WERI-Rb-1 (cell line): ENCODE results near the gene GRAMD4.

Experiments used
- DNase-seq: peaks from one replicate; pipeline ENCODE4 v3.0.0-alpha.2; 2020
- H3K27ac ChIP-seq: fragments of 250-450 bp; sonication (Bioruptor Pico); 2 replicates; pipeline ENCODE4 v1.5.1; 2020; ENCODE audit warnings: mild to moderate bottlenecking, moderate library complexity
- H3K27me3 ChIP-seq: fragments of 250-450 bp; sonication (Bioruptor Pico); 2 replicates; pipeline ENCODE4 v1.5.1; 2021; ENCODE audit warnings: mild to moderate bottlenecking, low read depth, moderate library complexity; ENCODE audit not compliant: insufficient read depth, severe bottlenecking
- H3K36me3 ChIP-seq: fragments of 250-450 bp; sonication (Bioruptor Pico); 2 replicates; pipeline ENCODE4 v1.5.1; 2020; ENCODE audit warnings: mild to moderate bottlenecking, moderate library complexity
- H3K4me3 ChIP-seq: 2 replicates; pipeline ENCODE4 v1.5.1; 2011; ENCODE audit warnings: low read depth, mild to moderate bottlenecking, control low read depth, low read length
- H3K9me3 ChIP-seq: fragments of 250-450 bp; sonication (Bioruptor Pico); 2 replicates; pipeline ENCODE4 v1.5.1; 2021; ENCODE audit warnings: mild to moderate bottlenecking, moderate library complexity; ENCODE audit not compliant: severe bottlenecking
- TF ChIP-seq, protein P1 (sequence below): IDR thresholded peaks from 2 replicates; pipeline ENCODE4 v1.5.1; 2011; ENCODE audit warnings: low read depth, mild to moderate bottlenecking, control low read depth, inconsistent platforms, low read length

GRAMD4 gene

DNA sequence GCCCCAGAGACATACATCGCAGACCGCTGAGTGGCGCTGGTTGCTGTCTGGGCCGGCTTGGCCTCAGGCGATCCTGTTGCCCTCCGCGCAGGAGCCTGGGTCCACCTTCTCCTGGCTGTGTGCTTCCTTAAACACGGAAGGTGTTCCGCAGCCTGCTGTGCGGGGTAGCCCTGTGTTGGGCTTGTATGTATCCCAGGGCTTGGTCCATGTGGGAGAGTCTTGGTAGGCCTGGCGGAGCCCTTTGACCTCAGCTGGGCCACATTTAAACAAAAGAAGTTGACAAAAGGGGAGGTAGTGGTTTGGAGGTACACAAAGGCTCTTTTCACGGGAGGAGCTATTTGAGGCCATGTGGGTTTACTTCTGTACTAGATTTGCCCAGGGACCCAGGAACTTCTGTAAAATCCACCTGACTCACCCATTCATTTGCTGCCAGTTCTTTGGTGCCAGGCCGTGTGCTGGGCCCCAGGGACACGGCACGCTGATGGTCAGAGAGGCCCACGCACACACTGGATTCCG is 11.0 kb upstream of the GRAMD4 start:
- no peak for DNase-seq
- no peaks in the 10 kb centered on the region; the same call in 1 of the 2 replicates for H3K36me3 ChIP-seq
- H3K9me3 ChIP-seq, result no peaks in the 10 kb centered on the region
- H3K27ac ChIP-seq, result peak overlapping the region; percentile 12; the same call in 1 of the 2 replicates
- H3K27me3 ChIP-seq, result no peaks in the 10 kb centered on the region
- H3K4me3 ChIP-seq, result no peak overlapping the region
- TF ChIP-seq, protein P1, sequence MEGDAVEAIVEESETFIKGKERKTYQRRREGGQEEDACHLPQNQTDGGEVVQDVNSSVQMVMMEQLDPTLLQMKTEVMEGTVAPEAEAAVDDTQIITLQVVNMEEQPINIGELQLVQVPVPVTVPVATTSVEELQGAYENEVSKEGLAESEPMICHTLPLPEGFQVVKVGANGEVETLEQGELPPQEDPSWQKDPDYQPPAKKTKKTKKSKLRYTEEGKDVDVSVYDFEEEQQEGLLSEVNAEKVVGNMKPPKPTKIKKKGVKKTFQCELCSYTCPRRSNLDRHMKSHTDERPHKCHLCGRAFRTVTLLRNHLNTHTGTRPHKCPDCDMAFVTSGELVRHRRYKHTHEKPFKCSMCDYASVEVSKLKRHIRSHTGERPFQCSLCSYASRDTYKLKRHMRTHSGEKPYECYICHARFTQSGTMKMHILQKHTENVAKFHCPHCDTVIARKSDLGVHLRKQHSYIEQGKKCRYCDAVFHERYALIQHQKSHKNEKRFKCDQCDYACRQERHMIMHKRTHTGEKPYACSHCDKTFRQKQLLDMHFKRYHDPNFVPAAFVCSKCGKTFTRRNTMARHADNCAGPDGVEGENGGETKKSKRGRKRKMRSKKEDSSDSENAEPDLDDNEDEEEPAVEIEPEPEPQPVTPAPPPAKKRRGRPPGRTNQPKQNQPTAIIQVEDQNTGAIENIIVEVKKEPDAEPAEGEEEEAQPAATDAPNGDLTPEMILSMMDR, result no peak

- peaks cover 3% of the 10 kb centered on the region for H3K9me3 ChIP-seq
- H3K27me3 ChIP-seq, result no peaks in the 10 kb centered on the region
- no peak for DNase-seq
- H3K27ac ChIP-seq, result peak overlapping the region; percentile 44; the same call in 1 of the 2 replicates
- H3K4me3 ChIP-seq, result no peak overlapping the region
- no peaks in the 10 kb centered on the region; the same call in 1 of the 2 replicates for H3K36me3 ChIP-seq
- TF ChIP-seq, protein P1, result no peak
Measured at GRCh38 chr22:46609724-46610201, 10.4 kb upstream of the GRAMD4 start.

DNA sequence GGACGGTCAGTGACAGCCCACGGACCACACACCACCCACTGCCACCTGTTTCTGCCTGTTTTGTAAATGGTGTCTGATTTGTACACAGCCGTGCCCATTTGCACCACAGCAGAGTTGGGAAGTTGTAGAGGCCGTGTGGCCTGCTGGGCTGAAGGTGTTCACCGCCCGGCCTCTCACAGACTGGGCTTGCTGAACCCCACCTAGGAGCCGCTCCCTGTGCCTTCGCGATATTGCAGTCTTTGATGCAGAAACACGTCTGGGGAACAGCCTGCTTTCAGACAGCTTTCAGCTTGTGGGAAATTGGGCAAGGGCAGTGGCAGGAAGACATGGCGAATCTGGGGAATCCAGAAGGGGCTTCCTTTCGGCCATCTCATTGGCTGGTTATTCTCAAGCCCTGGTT is 9.8 kb upstream of the GRAMD4 start:
- Histone ChIP-seq H3K27ac (peak overlapping the region; percentile 44; the same call in 1 of the 2 replicates), H3K4me3 (no peak overlapping the region), H3K27me3 (no peaks in the 10 kb centered on the region), H3K9me3 (peaks cover 3% of the 10 kb centered on the region), H3K36me3 (no peaks in the 10 kb centered on the region; the same call in 1 of the 2 replicates)
- TF ChIP-seq, protein P1, result no peak
- DNase-seq, result no peak

DNA sequence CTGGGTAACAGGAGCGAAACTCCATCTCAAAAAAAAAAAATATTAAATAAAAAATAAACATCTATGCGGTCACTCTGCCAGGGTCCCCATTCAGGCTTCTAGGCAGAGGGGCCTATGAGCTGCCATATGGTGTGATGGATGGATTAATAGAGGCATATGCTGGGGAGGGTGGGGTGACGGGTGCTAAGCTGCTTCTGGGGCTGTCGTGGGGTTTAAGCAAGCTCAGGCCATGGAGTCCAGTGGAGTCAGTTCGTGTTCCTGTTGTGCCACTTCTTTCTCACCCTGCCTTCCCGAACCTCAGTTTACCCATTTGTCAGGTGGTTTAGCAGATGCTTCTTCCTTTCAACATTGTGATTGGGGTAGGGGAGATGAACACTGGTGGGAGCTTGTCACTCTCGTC is 9.0 kb upstream of the GRAMD4 start:
- Histone ChIP-seq H3K36me3 (no peaks in the 10 kb centered on the region; the same call in 1 of the 2 replicates), H3K27ac (peak overlapping the region; percentile 44; the same call in 1 of the 2 replicates), H3K27me3 (no peaks in the 10 kb centered on the region), H3K4me3 (no peak overlapping the region), H3K9me3 (peaks cover 3% of the 10 kb centered on the region)
- DNase-seq, result peak; percentile 51
- TF ChIP-seq, protein P1, result no peak

DNA sequence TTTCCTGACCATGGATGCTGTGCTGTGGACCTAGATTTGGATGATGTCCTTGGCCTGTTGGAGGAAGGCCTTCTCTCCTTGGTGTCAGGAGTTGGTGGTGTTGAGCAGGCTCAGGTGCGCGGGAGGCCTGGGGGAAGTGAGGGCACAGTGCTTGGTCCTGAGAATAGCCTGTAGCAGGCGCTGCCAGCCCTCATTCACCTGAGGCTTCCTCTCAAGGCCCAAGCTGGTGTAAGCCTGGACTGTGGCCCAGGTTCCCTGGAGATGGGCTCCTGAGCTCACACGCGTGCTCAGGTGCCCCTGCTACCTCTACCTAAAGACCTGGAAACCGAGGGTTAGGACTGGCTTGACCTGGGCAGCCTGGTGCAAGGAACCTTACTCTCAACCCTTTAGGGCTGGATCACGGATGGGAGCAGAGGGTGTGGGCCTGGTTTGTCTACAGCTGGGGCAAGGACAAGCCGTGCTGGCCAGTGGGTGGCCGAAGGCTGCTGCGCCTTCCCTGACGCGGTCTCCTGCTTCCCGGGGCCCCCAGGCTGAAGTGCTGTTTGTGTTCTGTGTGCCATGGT is 7.8 kb upstream of the GRAMD4 start:
- no peak overlapping the region for H3K27ac ChIP-seq
- TF ChIP-seq, protein P1, result peak; percentile 51
- H3K27me3 ChIP-seq, result no peaks in the 10 kb centered on the region
- peaks cover 3% of the 10 kb centered on the region for H3K9me3 ChIP-seq
- H3K4me3 ChIP-seq, result no peak overlapping the region
- H3K36me3 ChIP-seq, result no peaks in the 10 kb centered on the region; the same call in 1 of the 2 replicates
- no peak for DNase-seq
